ENCODE results near the gene CHST6. TPM values are rescaled to one million over a fixed set of nuclear protein-coding genes. Genes with fewer than 3 reads are reported as not detected.

Gene CHST6
- total and polyA plus RNA-seq, 10 of the 15 experiments (the other 5 are each of a cell fraction or from before 2014, with no cell fraction given): 0.14 to 2.5 (median 0.51) TPM

- intact Hi-C loops (cut with micrococcal nuclease; ENCODE audit: unreplicated experiment) (no loop called here), in situ Hi-C loops (cut with MboI) (loop anchor here (5.0 to 25.0 kb wide), 2 partner anchors 50 to 1730 kb away; partner anchors contain the start of genes MON1B and SYCE1L)
- DNase-seq (ENCODE audit: low read depth, low spot score) (no peak), ATAC-seq (no peak), FAIRE-seq (no peak)
- Histone ChIP-seq H3K4me3 (no peak overlapping the region), H3K9me3 (replicated peaks; ENCODE audit: control insufficient read depth, insufficient read depth, low read length) (no peaks in the 10 kb centered on the region), H3K79me2 (ENCODE audit: control insufficient read depth, insufficient read depth, low read length) (peaks cover 59% of the 10 kb centered on the region), H3K27me3 (replicated peaks in 1 of 2; ENCODE audit: control insufficient read depth in 2 of 2, insufficient read depth in 2 of 2, low read length in 1 of 2) (no peaks in the 10 kb centered on the region), H3K27ac (ENCODE audit: control insufficient read depth, insufficient read depth) (no peak overlapping the region), H3K36me3 (ENCODE audit: control insufficient read depth in 2 of 2, insufficient read depth in 2 of 2, low read length in 1 of 2) (peaks cover 0 to 2% of the 10 kb centered on the region in 2 experiments; a peak in 2 of 4 replicates), H2AFZ (ENCODE audit: control insufficient read depth, low read depth, low read length) (no peak overlapping the region), H3K4me1 (ENCODE audit: control insufficient read depth, insufficient read depth, low read length) (peaks cover 6% of the 10 kb centered on the region), H4K20me1 (ENCODE audit: control insufficient read depth, insufficient read depth) (no peaks in the 10 kb centered on the region), H3K4me2 (ENCODE audit: control insufficient read depth, insufficient read depth) (no peak overlapping the region), H3K9ac (ENCODE audit: control insufficient read depth, insufficient read depth, low read length) (no peak overlapping the region)
- RAD21 ChIA-PET (ENCODE audit: unreplicated experiment): interaction anchor here (0.8 kb wide), 1 partner anchor 13 kb away, joined by 3 read pairs; no protein-coding TSS in a partner anchor
- CTCF ChIA-PET: interaction anchor here (2.3 to 2.4 kb wide), 2 partner anchors 13 to 258 kb away, joined by 6 to 7 read pairs; no protein-coding TSS in a partner anchor
- TF ChIP-seq KDM1A (IDR thresholded peaks at IDR 0.05; ENCODE audit: borderline replicate concordance) (no peak), STAT1 (conservative IDR thresholded peaks at IDR 0.05) (no peak), RBBP5 (conservative IDR thresholded peaks at IDR 0.05) (no peak), NBN (IDR thresholded peaks at IDR 0.05) (no peak), BRCA1 (IDR thresholded peaks at IDR 0.05; ENCODE audit: low read depth, low read length) (no peak), SIN3A (IDR thresholded peaks at IDR 0.05; ENCODE audit: low read depth, low read length) (no peak), YBX1 (IDR thresholded peaks at IDR 0.05) (no peak), EP300 (IDR thresholded peaks at IDR 0.05; ENCODE audit: borderline replicate concordance in 1 of 2, control insufficient read depth in 1 of 2, low read depth in 2 of 2, low read length in 2 of 2) (no peak), SMAD1 (IDR thresholded peaks at IDR 0.05; ENCODE audit: low read depth, partially characterized antibody) (no peak), CHD1 (IDR thresholded peaks at IDR 0.05; ENCODE audit: low read depth, low read length) (no peak), SREBF2 (IDR thresholded peaks at IDR 0.05; ENCODE audit: low read length) (no peak), RB1 (IDR thresholded peaks at IDR 0.05; ENCODE audit: borderline replicate concordance) (no peak), NKRF (conservative IDR thresholded peaks at IDR 0.05) (no peak)
- no TSS peak for BruUV-seq (replicated peaks)
- WGBS (ENCODE audit: insufficient coverage, insufficient replicate concordance, low lambda C conversion rate, missing lambda C conversion rate): 89% methylated on average over 5 of the region's 5 CpGs
- POLR2A ChIA-PET: interaction anchor here (0.5 to 1.0 kb wide), 3 partner anchors 8 to 66 kb away, joined by 3 to 4 read pairs (median 4); no protein-coding TSS in a partner anchor
- SMC1A ChIA-PET (ENCODE audit: uncharacterized antibody, unreplicated experiment): interaction anchor here (1.2 kb wide), 1 partner anchor 14 kb away, joined by 5 read pairs; no protein-coding TSS in a partner anchor
These were observed 37.7 kb downstream of the CHST6 start for GRCh38 chr16:75457485-75458021.

Data from GM12878 (cell line).